ENCODE measurements around the gene RXRA.
A peak's percentile ranks its signal among the peaks of the same experiment; 100 is the strongest.

RXRA gene

GRCh38 chr9:134325096-134325812 lies 1.0 kb upstream of the RXRA start:
- in situ Hi-C loops (cut with HindIII; ENCODE audit: low sequenced_read_pairs) = loop anchor here (5.0 kb wide), 1 partner anchor 102 kb away; no protein-coding TSS in a partner anchor
- no peak for TF ChIP-seq CTCF (IDR thresholded peaks at IDR 0.05; ENCODE audit: low read depth, low read length, missing control alignments)
- DNase-seq (ENCODE audit: low read depth) = no peak
- H3K4me3 ChIP-seq (ENCODE audit: low read depth, low read length) = peak overlapping the region; percentile 51

GRCh38 chr9:134326724-134327601 lies 708 bp downstream of the RXRA start:
- peak overlapping the region; percentile 71 for H3K4me3 ChIP-seq (ENCODE audit: low read depth, low read length)
- no peak for DNase-seq (ENCODE audit: low read depth)
- TF ChIP-seq CTCF (IDR thresholded peaks at IDR 0.05; ENCODE audit: low read depth, low read length, missing control alignments) = no peak
- in situ Hi-C loops (cut with HindIII; ENCODE audit: low sequenced_read_pairs) = loop anchor here (5.0 kb wide), 1 partner anchor 100 kb away; no protein-coding TSS in a partner anchor

GRCh38 chr9:134327671-134328231 lies 1.5 kb downstream of the RXRA start:
- in situ Hi-C loops (cut with HindIII; ENCODE audit: low sequenced_read_pairs) = loop anchor here (5.0 kb wide), 1 partner anchor 100 kb away; no protein-coding TSS in a partner anchor
- no peak for TF ChIP-seq CTCF (IDR thresholded peaks at IDR 0.05; ENCODE audit: low read depth, low read length, missing control alignments)
- DNase-seq (ENCODE audit: low read depth) = no peak
- peak overlapping the region; percentile 71 for H3K4me3 ChIP-seq (ENCODE audit: low read depth, low read length)

GRCh38 chr9:134328341-134328840 lies 2.1 kb downstream of the RXRA start:
- no peak for TF ChIP-seq CTCF (IDR thresholded peaks at IDR 0.05; ENCODE audit: low read depth, low read length, missing control alignments)

GRCh38 chr9:134328841-134329575 lies 2.8 kb downstream of the RXRA start:
- no peak for DNase-seq (ENCODE audit: low read depth)
- TF ChIP-seq CTCF (IDR thresholded peaks at IDR 0.05; ENCODE audit: low read depth, low read length, missing control alignments) = no peak
- peak overlapping the region; percentile 71 for H3K4me3 ChIP-seq (ENCODE audit: low read depth, low read length)
- in situ Hi-C loops (cut with HindIII; ENCODE audit: low sequenced_read_pairs) = loop anchor here (5.0 kb wide), 1 partner anchor 98 kb away; no protein-coding TSS in a partner anchor

More at GRCh38 chr9:134328341-134328840, 2.1 kb downstream of the RXRA start:
- peak overlapping the region; percentile 71 for H3K4me3 ChIP-seq (ENCODE audit: low read depth, low read length)
- in situ Hi-C loops (cut with HindIII; ENCODE audit: low sequenced_read_pairs) = loop anchor here (5.0 kb wide), 1 partner anchor 99 kb away; no protein-coding TSS in a partner anchor
- no peak for DNase-seq (ENCODE audit: low read depth)

Data from astrocyte of the cerebellum (primary cell).